HTR-8/SVneo (cell line): ENCODE measurements around the gene NBAS.

Experiments
- DNase-seq: peaks from one replicate; pipeline ENCODE4 v3.0.0; 2011; ENCODE audit warnings: low spot score, mixed read lengths; ENCODE audit not compliant: insufficient read length
- FAIRE-seq: peaks from 2 replicates; lab custom pipeline; 2011; peaks lifted over from hg19 to GRCh38; lab: Jason Lieb, UNC

The NBAS gene

DNA sequence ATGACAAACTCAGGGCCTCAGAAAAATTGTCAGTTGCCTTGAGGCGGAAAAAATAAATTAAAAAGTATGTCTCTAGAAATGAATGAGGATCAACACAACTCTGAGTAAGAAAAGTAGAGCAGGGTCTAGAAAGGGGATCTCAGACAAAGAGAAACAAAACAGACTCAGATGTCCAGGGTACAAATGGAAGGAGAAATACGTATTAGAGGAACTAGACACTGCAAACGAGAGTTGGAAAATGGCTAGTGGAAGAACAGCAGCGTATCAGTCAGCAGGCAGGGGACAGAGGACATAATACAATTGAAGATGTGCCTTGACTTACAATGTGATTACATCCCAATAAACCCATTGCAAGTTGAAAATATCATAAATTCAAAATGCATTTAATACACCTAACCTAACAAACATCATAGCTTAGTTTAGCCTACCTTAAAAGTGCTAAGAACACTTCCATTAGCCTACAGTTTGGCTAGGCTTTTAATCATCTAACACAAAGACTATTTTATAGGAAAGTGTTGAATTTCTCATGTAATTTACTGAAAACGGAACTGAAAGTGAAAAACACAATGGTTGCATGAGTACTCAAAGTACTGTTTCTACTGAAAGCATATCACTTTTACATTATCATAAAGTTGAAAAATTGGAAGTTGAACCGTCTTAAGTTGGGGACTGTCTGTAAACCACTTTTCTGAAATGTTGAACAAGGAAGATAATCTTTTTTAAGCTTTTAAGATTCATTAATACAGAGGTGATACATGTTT lies 182.8 kb downstream of the NBAS start:
- FAIRE-seq, result no peak
- DNase-seq, result no peak

- FAIRE-seq (no peak), DNase-seq (no peak)
These were observed 183.9 kb downstream of the NBAS start for GRCh38 chr2:15377202-15377601.

DNA sequence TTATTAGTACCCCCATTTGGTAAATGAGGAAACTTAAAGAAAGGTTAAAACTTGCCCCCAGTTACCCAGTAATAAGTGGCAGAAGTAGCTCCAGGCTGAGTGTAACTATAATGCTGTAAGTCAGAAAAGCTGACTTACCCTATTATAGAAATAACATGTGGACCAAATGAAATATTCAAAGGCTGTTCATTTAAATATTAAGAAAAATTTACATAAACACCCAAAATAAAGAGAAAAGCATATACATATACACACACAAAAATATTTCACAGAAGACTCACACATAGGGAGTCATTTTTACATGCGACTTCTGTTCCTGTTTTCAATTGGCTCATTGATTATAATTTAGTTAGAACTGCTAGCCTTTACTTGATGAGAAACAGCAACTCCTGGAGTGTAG lies 189.1 kb downstream of the NBAS start:
- FAIRE-seq (no peak), DNase-seq (no peak)

- no peak for FAIRE-seq
- no peak for DNase-seq
These were observed 192.0 kb downstream of the NBAS start for GRCh38 chr2:15369129-15369528.

DNA sequence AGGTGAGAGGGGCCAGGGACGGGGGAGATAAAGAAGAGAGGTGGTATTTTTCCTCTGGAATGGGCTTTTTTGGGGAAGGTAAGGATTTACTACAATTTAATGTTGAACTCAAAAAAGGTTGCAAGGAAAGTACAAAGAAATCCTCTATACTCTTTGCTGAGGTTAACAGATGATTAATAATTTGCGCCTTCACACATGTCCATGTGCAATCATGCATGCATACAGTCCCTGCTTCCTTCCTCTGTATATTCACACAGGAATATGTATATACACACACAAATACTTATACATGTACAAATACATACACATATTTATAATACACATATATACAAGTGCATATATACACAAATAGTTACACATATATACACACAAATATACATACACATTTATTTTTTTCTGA lies 193.4 kb downstream of the NBAS start:
- DNase-seq, result no peak
- no peak for FAIRE-seq

- FAIRE-seq, result no peak
- no peak for DNase-seq
These were observed 193.9 kb downstream of the NBAS start for GRCh38 chr2:15367205-15367604.

DNA sequence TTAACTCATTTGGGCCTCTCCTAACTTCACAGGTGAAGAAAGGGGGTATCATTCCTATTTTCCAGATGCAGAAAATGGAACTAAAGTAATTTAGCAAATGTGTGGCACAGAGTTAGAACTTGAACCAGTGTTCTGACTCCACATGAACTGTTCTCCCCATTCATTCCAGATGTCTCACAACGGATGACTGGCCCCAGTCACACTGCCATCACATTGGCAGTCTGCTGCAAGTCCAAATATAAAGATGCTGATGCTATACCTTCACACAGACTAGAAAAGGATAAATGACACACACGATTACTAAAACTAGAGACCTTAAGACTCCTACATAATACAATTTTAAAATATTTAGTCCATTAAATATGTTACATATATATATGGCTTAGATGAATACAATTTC lies 195.7 kb downstream of the NBAS start:
- FAIRE-seq (no peak), DNase-seq (no peak)

DNA sequence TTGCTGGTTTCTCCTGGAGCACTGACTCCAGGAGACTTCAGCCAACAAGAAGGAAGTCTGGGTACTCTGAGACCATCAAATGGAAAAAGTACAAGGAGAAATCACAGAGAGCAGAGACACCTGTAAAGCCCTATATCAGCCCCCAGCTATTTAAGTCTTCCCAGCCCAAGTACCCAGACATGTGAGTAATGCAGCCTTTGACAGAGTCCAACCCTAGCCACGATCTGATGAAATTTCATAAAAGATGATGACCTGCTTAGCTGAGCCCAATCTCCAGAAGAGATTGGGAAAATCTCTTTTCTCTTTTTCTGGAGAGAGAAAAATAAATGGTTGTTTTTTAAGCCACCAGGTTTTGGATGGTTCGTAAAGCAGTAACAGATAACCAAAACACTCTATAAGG lies 196.6 kb downstream of the NBAS start:
- DNase-seq, result no peak
- no peak for FAIRE-seq

- FAIRE-seq (no peak), DNase-seq (no peak)
These were observed 197.4 kb downstream of the NBAS start for GRCh38 chr2:15363734-15364133.

DNA sequence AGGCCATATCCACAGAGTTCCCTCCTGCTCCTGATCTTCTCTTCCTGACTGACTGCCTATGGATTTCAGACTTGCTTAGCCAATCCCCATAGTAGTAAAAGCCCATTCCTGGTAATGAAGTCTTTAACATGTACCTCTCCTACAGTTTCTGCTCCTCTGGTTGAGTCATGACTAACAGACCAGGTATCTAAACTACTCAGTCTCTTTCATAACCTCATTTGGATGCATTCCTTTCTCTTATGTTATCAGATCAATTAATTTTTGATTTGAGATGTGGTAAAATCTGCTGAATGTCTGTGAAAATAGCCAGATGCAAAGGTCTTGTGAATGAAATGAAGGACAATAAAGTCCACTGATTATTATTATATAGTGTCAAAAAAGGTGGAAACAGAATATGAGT lies 198.0 kb downstream of the NBAS start:
- DNase-seq, result peak; percentile 5

DNA sequence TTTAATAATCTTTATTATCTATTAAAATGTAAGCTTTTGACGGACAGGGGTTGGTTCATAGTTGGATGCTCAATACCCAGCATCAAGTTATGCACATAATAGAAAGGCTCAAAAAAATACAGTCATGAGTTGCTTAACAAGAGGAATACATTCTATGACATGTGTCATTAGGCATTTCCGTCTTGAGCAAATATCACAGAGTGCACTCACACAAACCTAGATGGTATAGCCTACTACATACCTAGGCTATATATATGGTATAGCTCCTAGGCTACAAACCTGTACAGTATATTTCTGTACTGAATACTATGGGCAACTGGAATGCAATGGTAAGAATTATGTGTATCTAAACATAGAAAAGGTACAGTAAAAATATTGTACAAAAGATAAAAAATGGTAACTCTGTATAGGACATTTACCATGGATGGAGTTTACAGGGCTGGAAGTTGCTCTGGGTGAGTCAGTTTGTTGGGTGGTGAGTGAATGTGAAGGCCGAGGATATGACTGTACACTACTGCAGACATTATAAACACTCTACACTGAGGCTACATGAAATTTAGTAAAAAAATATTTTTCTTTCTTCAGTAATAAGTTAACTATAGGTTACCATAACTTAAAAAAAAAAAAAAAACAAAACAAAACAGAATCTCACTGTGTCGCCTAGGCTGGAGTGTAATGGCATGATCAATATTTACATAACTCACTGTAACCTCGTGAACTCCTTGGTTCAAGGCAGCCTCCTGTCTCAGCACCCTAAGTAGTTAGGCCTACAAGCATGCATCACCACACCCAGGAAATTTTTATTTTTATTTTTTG lies 201.2 kb downstream of the NBAS start:
- DNase-seq, result peak; percentile 4
- no peak for FAIRE-seq

More for the DNA sequence above, 198.0 kb downstream of the NBAS start:
- FAIRE-seq, result no peak

- no peak for FAIRE-seq
- no peak for DNase-seq
These were observed 203.2 kb downstream of the NBAS start for GRCh38 chr2:15357922-15358321.

DNA sequence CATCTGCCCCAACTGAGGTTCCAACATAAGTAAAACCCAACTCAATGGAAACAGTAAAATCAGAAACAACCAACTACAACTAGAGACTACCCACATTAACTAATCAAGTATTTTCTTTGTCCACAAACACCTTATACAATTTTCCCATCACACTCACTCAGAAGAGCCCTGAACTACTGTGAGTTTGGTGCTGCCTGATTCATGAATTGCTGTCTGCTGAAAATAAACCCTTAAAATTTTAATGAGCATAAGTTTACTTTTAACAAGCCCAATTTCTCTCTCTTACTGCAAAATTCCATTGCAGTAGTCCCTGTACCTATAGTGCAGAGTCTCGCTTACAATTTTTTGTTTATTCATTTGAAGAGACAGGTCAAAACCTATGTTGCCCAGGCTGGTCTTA lies 203.9 kb downstream of the NBAS start:
- no peak for FAIRE-seq
- DNase-seq, result no peak

- no peak for FAIRE-seq
- DNase-seq, result no peak
These were observed 205.7 kb downstream of the NBAS start for GRCh38 chr2:15355386-15355785.

GRCh38 chr2:15354596-15355366 lies 206.4 kb downstream of the NBAS start:
- DNase-seq, result no peak
- no peak for FAIRE-seq

GRCh38 chr2:15352363-15352762 lies 208.8 kb downstream of the NBAS start:
- DNase-seq, result no peak
- FAIRE-seq, result no peak

- no peak for FAIRE-seq
- no peak for DNase-seq
These were observed 212.5 kb downstream of the NBAS start for GRCh38 chr2:15348636-15349035.

GRCh38 chr2:15348045-15348444 lies 213.1 kb downstream of the NBAS start:
- no peak for FAIRE-seq
- DNase-seq, result no peak

GRCh38 chr2:15346624-15347023 lies 214.5 kb downstream of the NBAS start:
- DNase-seq (no peak), FAIRE-seq (no peak)

DNA sequence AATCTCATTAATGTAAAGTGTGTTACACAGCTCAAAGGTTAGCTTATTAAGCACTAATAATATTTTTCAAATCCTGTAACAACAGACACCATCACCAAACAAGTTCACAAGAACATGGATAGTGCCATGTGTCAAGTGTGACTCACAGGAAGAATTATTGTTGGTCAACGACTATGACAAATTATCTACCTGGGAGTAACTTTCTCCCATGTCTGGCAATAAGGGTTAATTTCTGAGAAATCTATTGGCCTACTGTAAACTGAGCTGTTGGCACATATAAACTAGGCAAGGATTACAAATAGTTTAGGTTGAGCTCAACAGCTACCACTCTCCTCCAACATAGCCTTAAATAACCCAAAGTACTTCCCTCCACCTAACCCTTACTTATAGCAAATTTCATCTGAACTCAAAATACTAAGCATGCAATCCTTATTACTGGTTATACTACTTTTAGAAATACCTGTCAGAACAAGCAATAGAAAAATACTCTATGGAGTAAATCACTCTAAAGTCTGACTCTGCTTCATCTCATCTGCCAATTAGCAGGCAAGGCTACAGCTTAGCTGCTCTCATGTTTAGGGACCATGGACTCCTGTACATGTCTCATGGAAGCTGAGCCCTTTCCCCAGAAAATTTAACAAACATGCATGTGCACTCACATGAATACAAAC lies 223.0 kb downstream of the NBAS start:
- DNase-seq (no peak), FAIRE-seq (no peak)
